GM23338 (cell line): Measurements from ENCODE around the gene ATOH8. TPM values are rescaled to one million over a fixed set of nuclear protein-coding genes. Genes with fewer than 3 reads are reported as not detected.

Experiments
- ATAC-seq: fragments of 200-7000 bp; cut with Tn5 transposase; 3 replicates; pipeline ENCODE4 v1.9.1; 2020
- DNase-seq: peaks from one replicate; pipeline ENCODE4 v3.0.0-alpha.2; 2015; ENCODE audit warnings: low spot score
- H2AFZ ChIP-seq: fragments of 200-600 bp; sonication (generic); 2 replicates; pipeline ENCODE4 v1.8.0; 2016; ENCODE audit warnings: antibody characterized with exemption, mild to moderate bottlenecking, moderate library complexity
- H3F3A ChIP-seq: fragments of 200-600 bp; sonication (generic); replicated peaks from 2 replicates; pipeline ENCODE4 v1.8.0; 2017; ENCODE audit warnings: antibody characterized with exemption, mixed run types, low read depth
- H3K27ac ChIP-seq: fragments of 200-600 bp; sonication (generic); 2 replicates; pipeline ENCODE4 v1.6.1; 2016; ENCODE audit warnings: low read depth
- H3K27me3 ChIP-seq: fragments of 200-600 bp; sonication (generic); 2 replicates; pipeline ENCODE4 v1.8.0; 2016; ENCODE audit warnings: mild to moderate bottlenecking, mixed run types, moderate library complexity; ENCODE audit not compliant: insufficient read depth
- H3K36me3 ChIP-seq: fragments of 200-600 bp; sonication (generic); 2 replicates; pipeline ENCODE4 v1.8.0; 2016; ENCODE audit warnings: mild to moderate bottlenecking; ENCODE audit not compliant: insufficient read depth
- H3K4me1 ChIP-seq: fragments of 200-600 bp; sonication (generic); 2 replicates; pipeline ENCODE4 v1.8.0; 2016; ENCODE audit warnings: mild to moderate bottlenecking, moderate library complexity; ENCODE audit not compliant: insufficient read depth
- H3K4me2 ChIP-seq: fragments of 200-600 bp; sonication (generic); 2 replicates; pipeline ENCODE4 v1.7.1; 2017; ENCODE audit warnings: mixed run types
- H3K4me3 ChIP-seq: fragments of 200-600 bp; sonication (generic); 2 replicates; pipeline ENCODE4 v1.6.1; 2016; ENCODE audit warnings: mixed run types
- H3K79me2 ChIP-seq: fragments of 200-600 bp; sonication (generic); replicated peaks from 2 replicates; pipeline ENCODE4 v1.8.0; 2017; ENCODE audit warnings: mild to moderate bottlenecking; ENCODE audit not compliant: insufficient read depth
- H3K9me2 ChIP-seq: fragments of 200-600 bp; sonication (generic); 2 replicates; pipeline ENCODE4 v1.8.0; 2017; ENCODE audit not compliant: insufficient read depth
- H4K20me1 ChIP-seq: fragments of 200-600 bp; sonication (generic); replicated peaks from 2 replicates; pipeline ENCODE4 v1.8.0; 2017; ENCODE audit warnings: mild to moderate bottlenecking; ENCODE audit not compliant: insufficient read depth
- H3K27ac Mint-ChIP-seq: 2 replicates; pipeline ENCODE4 v1.8.0; 2020; ENCODE audit warnings: inconsistent platforms, mild to moderate bottlenecking, moderate library complexity, mixed read lengths
- H3K27me3 Mint-ChIP-seq: 3 replicates; pipeline ENCODE4 v1.8.0; 2022; ENCODE audit warnings: low read depth, mild to moderate bottlenecking, moderate library complexity, mixed read lengths, inconsistent platforms; ENCODE audit not compliant: insufficient read depth, poor library complexity
- H3K36me3 Mint-ChIP-seq: 3 replicates; pipeline ENCODE4 v1.8.0; 2021; ENCODE audit warnings: low read depth, mild to moderate bottlenecking, inconsistent platforms, moderate library complexity, mixed read lengths
- H3K4me1 Mint-ChIP-seq: 3 replicates; pipeline ENCODE4 v1.8.0; 2020; ENCODE audit warnings: mild to moderate bottlenecking, inconsistent platforms, mixed read lengths
- H3K4me3 Mint-ChIP-seq: 3 replicates; pipeline ENCODE4 v1.8.0; 2021; ENCODE audit warnings: moderate library complexity, mild to moderate bottlenecking, inconsistent platforms, mixed read lengths
- H3K9me3 Mint-ChIP-seq: 3 replicates; pipeline ENCODE4 v1.8.0; 2020; ENCODE audit warnings: moderate library complexity, mild to moderate bottlenecking, inconsistent platforms, mixed read lengths
- CREB1 ChIP-seq: fragments of 250-450 bp; sonication (Bioruptor Pico); IDR thresholded peaks from 2 replicates; pipeline ENCODE4 v1.5.0; 2020; ENCODE audit warnings: low read depth, mild to moderate bottlenecking, moderate library complexity
- ETS1 ChIP-seq: IDR thresholded peaks from 2 replicates; pipeline ENCODE4 v1.6.1; 2016; ENCODE audit warnings: antibody characterized with exemption
- EZH2 ChIP-seq: fragments of 200-600 bp; sonication (generic); IDR thresholded peaks from one replicate; pipeline ENCODE4 v1.8.0; 2017; ENCODE audit warnings: antibody characterized with exemption, mild to moderate bottlenecking, low read depth; ENCODE audit not compliant: unreplicated experiment
- EZH2phosphoT487 ChIP-seq: fragments of 200-600 bp; sonication (generic); IDR thresholded peaks from one replicate; pipeline ENCODE4 v1.8.1; 2018; ENCODE audit warnings: antibody characterized with exemption; ENCODE audit not compliant: unreplicated experiment
- JUNB ChIP-seq: IDR thresholded peaks from one replicate; pipeline ENCODE4 v1.6.1; 2016; ENCODE audit warnings: antibody characterized with exemption; ENCODE audit not compliant: unreplicated experiment
- NANOG ChIP-seq: IDR thresholded peaks from 2 replicates; pipeline ENCODE4 v1.6.1; 2016; ENCODE audit warnings: antibody characterized with exemption, borderline replicate concordance
- STAT1 ChIP-seq: IDR thresholded peaks from one replicate; pipeline ENCODE4 v1.6.1; 2016; ENCODE audit warnings: antibody characterized with exemption; ENCODE audit not compliant: unreplicated experiment
- ZNF114 ChIP-seq: fragments of 250-450 bp; sonication (Bioruptor Pico); IDR thresholded peaks from 2 replicates; pipeline ENCODE4 v1.5.0; 2020; ENCODE audit warnings: mild to moderate bottlenecking, moderate library complexity
- ZNF331 ChIP-seq: fragments of 250-450 bp; sonication (Bioruptor Pico); IDR thresholded peaks from 2 replicates; pipeline ENCODE4 v1.5.0; 2020; ENCODE audit warnings: low read depth, mild to moderate bottlenecking, moderate library complexity
- polyA plus RNA-seq: library from polyadenylated mRNA; unstranded; fragments of >200 nt; fragmentation: Nextera tagmentation; extraction: Ambion mirVana; gene quantifications from 2 replicates; pipeline ENCODE4 v1.2.1, GENCODE V29; 2016
- total RNA-seq: library from RNA; depleted of rRNA; stranded (reverse); fragments of >200 nt; shearing (Covaris generic); gene quantifications from 2 replicates; pipeline ENCODE4 v1.2.3, GENCODE V29; 2014
- TF ChIP-seq, protein P1 (sequence below): fragments of 250-450 bp; sonication (Bioruptor Pico); IDR thresholded peaks from 2 replicates; pipeline ENCODE4 v1.5.0; 2020; ENCODE audit warnings: mild to moderate bottlenecking, moderate library complexity
- TF ChIP-seq, protein P2 (sequence below): IDR thresholded peaks from one replicate; pipeline ENCODE4 v1.6.1; 2018; ENCODE audit warnings: antibody characterized with exemption; ENCODE audit not compliant: unreplicated experiment

ATOH8 gene
- total and polyA plus RNA-seq, 2 experiments from 2014 or later = 0.11 to 0.97 TPM

GRCh38 chr2:85795331-85796045, 41.7 kb downstream of the ATOH8 start:
- Histone ChIP-seq H2AFZ (peak overlapping the region; percentile 76), H3K27me3 (no peaks in the 10 kb centered on the region), H3K4me1 (no peaks in the 10 kb centered on the region), H3K36me3 (no peaks in the 10 kb centered on the region), H3F3A (no peaks in the 10 kb centered on the region), H3K27ac (no peak overlapping the region), H3K9me2 (no peaks in the 10 kb centered on the region), H3K79me2 (no peaks in the 10 kb centered on the region), H3K4me2 (no peak overlapping the region), H3K4me3 (no peak overlapping the region), H4K20me1 (no peaks in the 10 kb centered on the region)
- Mint-ChIP-seq H3K36me3 (no peaks in the 10 kb centered on the region), H3K9me3 (no peaks in the 10 kb centered on the region), H3K4me1 (peaks cover 3% of the 10 kb centered on the region; the same call in 1 of the 3 replicates), H3K27ac (no peak overlapping the region), H3K27me3 (peaks cover 10% of the 10 kb centered on the region), H3K4me3 (no peak overlapping the region)
- no peak for ATAC-seq
- no peak for DNase-seq
- TF ChIP-seq, protein P1, sequence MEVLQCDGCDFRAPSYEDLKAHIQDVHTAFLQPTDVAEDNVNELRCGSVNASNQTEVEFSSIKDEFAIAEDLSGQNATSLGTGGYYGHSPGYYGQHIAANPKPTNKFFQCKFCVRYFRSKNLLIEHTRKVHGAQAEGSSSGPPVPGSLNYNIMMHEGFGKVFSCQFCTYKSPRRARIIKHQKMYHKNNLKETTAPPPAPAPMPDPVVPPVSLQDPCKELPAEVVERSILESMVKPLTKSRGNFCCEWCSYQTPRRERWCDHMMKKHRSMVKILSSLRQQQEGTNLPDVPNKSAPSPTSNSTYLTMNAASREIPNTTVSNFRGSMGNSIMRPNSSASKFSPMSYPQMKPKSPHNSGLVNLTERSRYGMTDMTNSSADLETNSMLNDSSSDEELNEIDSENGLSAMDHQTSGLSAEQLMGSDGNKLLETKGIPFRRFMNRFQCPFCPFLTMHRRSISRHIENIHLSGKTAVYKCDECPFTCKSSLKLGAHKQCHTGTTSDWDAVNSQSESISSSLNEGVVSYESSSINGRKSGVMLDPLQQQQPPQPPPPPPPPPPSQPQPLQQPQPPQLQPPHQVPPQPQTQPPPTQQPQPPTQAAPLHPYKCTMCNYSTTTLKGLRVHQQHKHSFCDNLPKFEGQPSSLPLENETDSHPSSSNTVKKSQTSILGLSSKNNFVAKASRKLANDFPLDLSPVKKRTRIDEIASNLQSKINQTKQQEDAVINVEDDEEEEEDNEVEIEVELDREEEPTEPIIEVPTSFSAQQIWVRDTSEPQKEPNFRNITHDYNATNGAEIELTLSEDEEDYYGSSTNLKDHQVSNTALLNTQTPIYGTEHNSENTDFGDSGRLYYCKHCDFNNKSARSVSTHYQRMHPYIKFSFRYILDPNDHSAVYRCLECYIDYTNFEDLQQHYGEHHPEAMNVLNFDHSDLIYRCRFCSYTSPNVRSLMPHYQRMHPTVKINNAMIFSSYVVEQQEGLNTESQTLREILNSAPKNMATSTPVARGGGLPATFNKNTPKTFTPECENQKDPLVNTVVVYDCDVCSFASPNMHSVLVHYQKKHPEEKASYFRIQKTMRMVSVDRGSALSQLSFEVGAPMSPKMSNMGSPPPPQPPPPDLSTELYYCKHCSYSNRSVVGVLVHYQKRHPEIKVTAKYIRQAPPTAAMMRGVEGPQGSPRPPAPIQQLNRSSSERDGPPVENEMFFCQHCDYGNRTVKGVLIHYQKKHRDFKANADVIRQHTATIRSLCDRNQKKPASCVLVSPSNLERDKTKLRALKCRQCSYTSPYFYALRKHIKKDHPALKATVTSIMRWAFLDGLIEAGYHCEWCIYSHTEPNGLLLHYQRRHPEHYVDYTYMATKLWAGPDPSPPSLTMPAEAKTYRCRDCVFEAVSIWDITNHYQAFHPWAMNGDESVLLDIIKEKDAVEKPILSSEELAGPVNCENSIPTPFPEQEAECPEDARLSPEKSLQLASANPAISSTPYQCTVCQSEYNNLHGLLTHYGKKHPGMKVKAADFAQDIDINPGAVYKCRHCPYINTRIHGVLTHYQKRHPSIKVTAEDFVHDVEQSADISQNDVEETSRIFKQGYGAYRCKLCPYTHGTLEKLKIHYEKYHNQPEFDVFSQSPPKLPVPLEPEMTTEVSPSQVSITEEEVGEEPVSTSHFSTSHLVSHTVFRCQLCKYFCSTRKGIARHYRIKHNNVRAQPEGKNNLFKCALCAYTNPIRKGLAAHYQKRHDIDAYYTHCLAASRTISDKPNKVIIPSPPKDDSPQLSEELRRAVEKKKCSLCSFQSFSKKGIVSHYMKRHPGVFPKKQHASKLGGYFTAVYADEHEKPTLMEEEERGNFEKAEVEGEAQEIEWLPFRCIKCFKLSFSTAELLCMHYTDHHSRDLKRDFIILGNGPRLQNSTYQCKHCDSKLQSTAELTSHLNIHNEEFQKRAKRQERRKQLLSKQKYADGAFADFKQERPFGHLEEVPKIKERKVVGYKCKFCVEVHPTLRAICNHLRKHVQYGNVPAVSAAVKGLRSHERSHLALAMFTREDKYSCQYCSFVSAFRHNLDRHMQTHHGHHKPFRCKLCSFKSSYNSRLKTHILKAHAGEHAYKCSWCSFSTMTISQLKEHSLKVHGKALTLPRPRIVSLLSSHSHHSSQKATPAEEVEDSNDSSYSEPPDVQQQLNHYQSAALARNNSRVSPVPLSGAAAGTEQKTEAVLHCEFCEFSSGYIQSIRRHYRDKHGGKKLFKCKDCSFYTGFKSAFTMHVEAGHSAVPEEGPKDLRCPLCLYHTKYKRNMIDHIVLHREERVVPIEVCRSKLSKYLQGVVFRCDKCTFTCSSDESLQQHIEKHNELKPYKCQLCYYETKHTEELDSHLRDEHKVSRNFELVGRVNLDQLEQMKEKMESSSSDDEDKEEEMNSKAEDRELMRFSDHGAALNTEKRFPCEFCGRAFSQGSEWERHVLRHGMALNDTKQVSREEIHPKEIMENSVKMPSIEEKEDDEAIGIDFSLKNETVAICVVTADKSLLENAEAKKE (CRISPR knock-in tag) = no peak
- no peak for TF ChIP-seq STAT1
- TF ChIP-seq EZH2phosphoT487 = no peak
- TF ChIP-seq ETS1 = no peak
- TF ChIP-seq ZNF114 = no peak
- no peak for TF ChIP-seq CREB1 (CRISPR knock-in tag)
- TF ChIP-seq NANOG = no peak
- no peak for TF ChIP-seq ZNF331 (CRISPR knock-in tag)
- TF ChIP-seq, protein P2, sequence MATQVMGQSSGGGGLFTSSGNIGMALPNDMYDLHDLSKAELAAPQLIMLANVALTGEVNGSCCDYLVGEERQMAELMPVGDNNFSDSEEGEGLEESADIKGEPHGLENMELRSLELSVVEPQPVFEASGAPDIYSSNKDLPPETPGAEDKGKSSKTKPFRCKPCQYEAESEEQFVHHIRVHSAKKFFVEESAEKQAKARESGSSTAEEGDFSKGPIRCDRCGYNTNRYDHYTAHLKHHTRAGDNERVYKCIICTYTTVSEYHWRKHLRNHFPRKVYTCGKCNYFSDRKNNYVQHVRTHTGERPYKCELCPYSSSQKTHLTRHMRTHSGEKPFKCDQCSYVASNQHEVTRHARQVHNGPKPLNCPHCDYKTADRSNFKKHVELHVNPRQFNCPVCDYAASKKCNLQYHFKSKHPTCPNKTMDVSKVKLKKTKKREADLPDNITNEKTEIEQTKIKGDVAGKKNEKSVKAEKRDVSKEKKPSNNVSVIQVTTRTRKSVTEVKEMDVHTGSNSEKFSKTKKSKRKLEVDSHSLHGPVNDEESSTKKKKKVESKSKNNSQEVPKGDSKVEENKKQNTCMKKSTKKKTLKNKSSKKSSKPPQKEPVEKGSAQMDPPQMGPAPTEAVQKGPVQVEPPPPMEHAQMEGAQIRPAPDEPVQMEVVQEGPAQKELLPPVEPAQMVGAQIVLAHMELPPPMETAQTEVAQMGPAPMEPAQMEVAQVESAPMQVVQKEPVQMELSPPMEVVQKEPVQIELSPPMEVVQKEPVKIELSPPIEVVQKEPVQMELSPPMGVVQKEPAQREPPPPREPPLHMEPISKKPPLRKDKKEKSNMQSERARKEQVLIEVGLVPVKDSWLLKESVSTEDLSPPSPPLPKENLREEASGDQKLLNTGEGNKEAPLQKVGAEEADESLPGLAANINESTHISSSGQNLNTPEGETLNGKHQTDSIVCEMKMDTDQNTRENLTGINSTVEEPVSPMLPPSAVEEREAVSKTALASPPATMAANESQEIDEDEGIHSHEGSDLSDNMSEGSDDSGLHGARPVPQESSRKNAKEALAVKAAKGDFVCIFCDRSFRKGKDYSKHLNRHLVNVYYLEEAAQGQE = no peak
- no peak for TF ChIP-seq JUNB
- TF ChIP-seq EZH2 = no peak
